Activated CD4-positive, alpha-beta T cell treated with anti-CD3 and anti-CD28 coated beads, Interleukin-2, amount 50 U/mL, for 1 hour (primary cell): ENCODE measurements around the gene RPL13.
A peak's percentile ranks its signal among the peaks of the same experiment; 100 is the strongest.
"Not testable (repeated sequence)": the region's sequence is repeated elsewhere in the genome, so short reads cannot be mapped to it uniquely, and the experiment has no call there.

Source experiments
- DNase-seq: peaks from one replicate; pipeline ENCODE4 v3.0.0-alpha.2; 2020

The RPL13 gene

GRCh38 chr16:89563639-89564392 is 3.3 kb downstream of the RPL13 start:
- no peak for DNase-seq

- peak; percentile 18 for DNase-seq
Observed at GRCh38 chr16:89564476-89565255, 4.2 kb downstream of the RPL13 start.

GRCh38 chr16:89565256-89565505 is 4.7 kb downstream of the RPL13 start:
- no peak for DNase-seq

- peak; percentile 39 for DNase-seq
Observed at GRCh38 chr16:89565506-89566372, 5.3 kb downstream of the RPL13 start.

- no peak for DNase-seq
Observed at GRCh38 chr16:89567656-89568594, 7.4 kb downstream of the RPL13 start.

- DNase-seq: no peak
Observed at GRCh38 chr16:89569506-89570341, 9.2 kb downstream of the RPL13 start.

- no peak for DNase-seq
Observed at GRCh38 chr16:89570342-89570923, 10.0 kb downstream of the RPL13 start.

GRCh38 chr16:89570983-89571598 is 10.6 kb downstream of the RPL13 start:
- DNase-seq: not testable (repeated sequence)

- DNase-seq: no peak
Observed at GRCh38 chr16:89571636-89572035, 11.2 kb downstream of the RPL13 start.

GRCh38 chr16:89572073-89572484 is 11.6 kb downstream of the RPL13 start:
- no peak for DNase-seq

GRCh38 chr16:89572485-89573205 is 12.2 kb downstream of the RPL13 start:
- no peak for DNase-seq

- no peak for DNase-seq
Observed at GRCh38 chr16:89573826-89574680, 13.6 kb downstream of the RPL13 start.

- peak; percentile 52 for DNase-seq
Observed at GRCh38 chr16:89574681-89575246, 14.3 kb downstream of the RPL13 start.

- no peak for DNase-seq
Observed at GRCh38 chr16:89575247-89576152, 15.0 kb downstream of the RPL13 start, which contains the start of gene CPNE7. CPNE7 (plus strand) TSS chr16:89575758; CDS start chr16:89575898, 140 bp downstream.

GRCh38 chr16:89576153-89577054 is 15.9 kb downstream of the RPL13 start:
- no peak for DNase-seq
